EH (cell line): ENCODE results near the gene MKS1.

ENCODE experiments used
- DNase-seq: peaks from one replicate; pipeline ENCODE4 v3.0.0-alpha.2; 2015; ENCODE audit warnings: low read depth

The MKS1 gene

GRCh38 chr17:58244963-58245362 lies 25.9 kb upstream of the MKS1 start:
- DNase-seq, result no peak

- no peak for DNase-seq
These were observed 23.2 kb upstream of the MKS1 start for GRCh38 chr17:58242171-58242784.

GRCh38 chr17:58239987-58240386 lies 20.9 kb upstream of the MKS1 start:
- no peak for DNase-seq

- DNase-seq, result no peak
These were observed 19.1 kb upstream of the MKS1 start, which contains the start of gene LPO for GRCh38 chr17:58238147-58238634. Gene LPO (plus strand): TSS chr17:58238584. CDS start chr17:58242980, 4,396 bp downstream.

- no peak for DNase-seq
These were observed 17.3 kb upstream of the MKS1 start for GRCh38 chr17:58236394-58236793.

GRCh38 chr17:58235821-58236220 lies 16.8 kb upstream of the MKS1 start:
- no peak for DNase-seq

- no peak for DNase-seq
These were observed 15.5 kb upstream of the MKS1 start for GRCh38 chr17:58234512-58234911.

- DNase-seq, result no peak
These were observed 14.5 kb upstream of the MKS1 start for GRCh38 chr17:58233543-58233942.

GRCh38 chr17:58232707-58233156 lies 13.7 kb upstream of the MKS1 start:
- peak; percentile 85 for DNase-seq

- DNase-seq, result peak; percentile 69
These were observed 12.6 kb upstream of the MKS1 start for GRCh38 chr17:58231641-58232040.

- no peak for DNase-seq
These were observed 10.8 kb upstream of the MKS1 start for GRCh38 chr17:58229881-58230280.

- no peak for DNase-seq
These were observed 10.3 kb upstream of the MKS1 start for GRCh38 chr17:58229384-58229783.

GRCh38 chr17:58228679-58229078 lies 9.6 kb upstream of the MKS1 start:
- no peak for DNase-seq

- no peak for DNase-seq
These were observed 8.7 kb upstream of the MKS1 start for GRCh38 chr17:58227733-58228132.

GRCh38 chr17:58224315-58224714 lies 5.3 kb upstream of the MKS1 start:
- DNase-seq, result peak; percentile 79

GRCh38 chr17:58219789-58220183 lies 731 bp upstream of the MKS1 start:
- peak; percentile 19 for DNase-seq

GRCh38 chr17:58217766-58218165 lies 1.3 kb downstream of the MKS1 start:
- no peak for DNase-seq

GRCh38 chr17:58215685-58216084 lies 3.4 kb downstream of the MKS1 start:
- DNase-seq, result no peak

- no peak for DNase-seq
These were observed 8.1 kb downstream of the MKS1 start for GRCh38 chr17:58210922-58211321.

- DNase-seq, result no peak
These were observed 10.7 kb downstream of the MKS1 start for GRCh38 chr17:58208344-58208743.

GRCh38 chr17:58207451-58207850 lies 11.6 kb downstream of the MKS1 start:
- DNase-seq, result no peak

- no peak for DNase-seq
These were observed 13.1 kb downstream of the MKS1 start for GRCh38 chr17:58205936-58206335.

GRCh38 chr17:58204796-58205195 lies 14.3 kb downstream of the MKS1 start:
- DNase-seq, result peak; percentile 9

- no peak for DNase-seq
These were observed 16.2 kb downstream of the MKS1 start for GRCh38 chr17:58202859-58203258.
